Lower leg skin (tissue), 3 donors: Measurements from ENCODE around the gene CD24.

Experiments used
- POLR2A ChIP-seq, 2 donors: fragments of 450-650 bp; IDR thresholded peaks; one replicate each; pipeline ENCODE4 v1.6.1; 2016 to 2017; ENCODE audit warnings: antibody characterized with exemption in 2 of 2, mild to moderate bottlenecking in 1 of 2, moderate library complexity in 1 of 2
- TF ChIP-seq, protein P1 (sequence below), 3 donors: fragments of 450-650 bp; IDR thresholded peaks; one replicate each; pipeline ENCODE4 v1.5.1; 2016; ENCODE audit warnings: antibody characterized with exemption in 3 of 3, mild to moderate bottlenecking in 3 of 3, moderate library complexity in 2 of 3

DNA sequence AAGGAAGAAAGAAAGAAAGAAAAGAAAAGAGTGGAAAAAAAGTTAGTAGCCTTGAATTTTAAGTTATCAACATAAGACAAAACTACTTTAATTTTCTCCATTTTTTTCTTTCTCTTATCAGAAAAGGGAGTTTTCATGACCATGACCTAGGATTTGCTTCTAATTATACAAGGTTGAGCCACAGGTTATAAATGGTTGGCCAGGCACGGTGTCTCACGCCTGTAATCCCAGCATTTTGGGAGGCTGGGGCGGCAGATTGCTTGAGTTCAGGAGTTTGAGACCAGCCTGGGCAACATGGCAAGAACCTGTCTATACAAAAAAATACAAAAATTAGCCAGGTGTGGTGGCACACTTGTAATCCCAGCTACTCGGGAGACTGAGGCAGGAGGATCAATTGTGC is 45.7 kb upstream of the CD24 start:
- TF ChIP-seq, protein P1, sequence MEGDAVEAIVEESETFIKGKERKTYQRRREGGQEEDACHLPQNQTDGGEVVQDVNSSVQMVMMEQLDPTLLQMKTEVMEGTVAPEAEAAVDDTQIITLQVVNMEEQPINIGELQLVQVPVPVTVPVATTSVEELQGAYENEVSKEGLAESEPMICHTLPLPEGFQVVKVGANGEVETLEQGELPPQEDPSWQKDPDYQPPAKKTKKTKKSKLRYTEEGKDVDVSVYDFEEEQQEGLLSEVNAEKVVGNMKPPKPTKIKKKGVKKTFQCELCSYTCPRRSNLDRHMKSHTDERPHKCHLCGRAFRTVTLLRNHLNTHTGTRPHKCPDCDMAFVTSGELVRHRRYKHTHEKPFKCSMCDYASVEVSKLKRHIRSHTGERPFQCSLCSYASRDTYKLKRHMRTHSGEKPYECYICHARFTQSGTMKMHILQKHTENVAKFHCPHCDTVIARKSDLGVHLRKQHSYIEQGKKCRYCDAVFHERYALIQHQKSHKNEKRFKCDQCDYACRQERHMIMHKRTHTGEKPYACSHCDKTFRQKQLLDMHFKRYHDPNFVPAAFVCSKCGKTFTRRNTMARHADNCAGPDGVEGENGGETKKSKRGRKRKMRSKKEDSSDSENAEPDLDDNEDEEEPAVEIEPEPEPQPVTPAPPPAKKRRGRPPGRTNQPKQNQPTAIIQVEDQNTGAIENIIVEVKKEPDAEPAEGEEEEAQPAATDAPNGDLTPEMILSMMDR (IDR thresholded peaks at IDR 0.05): no peak
- TF ChIP-seq POLR2A (IDR thresholded peaks at IDR 0.05): no peak
